GM12864 (cell line): ENCODE results near the gene AQP2.

Experiments used
- DNase-seq: peaks from one replicate; pipeline ENCODE4 v3.0.0-alpha.2; 2011; ENCODE audit warnings: low read depth
- H3K4me3 ChIP-seq: 2 replicates; pipeline ENCODE4 v1.5.1; 2011; ENCODE audit warnings: mild to moderate bottlenecking, low read depth, low read length, control low read depth
- CTCF ChIP-seq: IDR thresholded peaks from 2 replicates; pipeline ENCODE4 v1.5.1; 2011; ENCODE audit warnings: low read depth, mild to moderate bottlenecking, moderate library complexity, low read length, control low read depth, inconsistent platforms; ENCODE audit errors: missing control alignments

AQP2 gene

GRCh38 chr12:49965836-49966235, 15.3 kb downstream of the AQP2 start:
- H3K4me3 ChIP-seq: no peak overlapping the region
- TF ChIP-seq CTCF: no peak
- no peak for DNase-seq

GRCh38 chr12:49966511-49967041, 16.0 kb downstream of the AQP2 start:
- TF ChIP-seq CTCF: no peak
- H3K4me3 ChIP-seq: no peak overlapping the region
- DNase-seq: no peak

- peak overlapping the region; percentile 11 for H3K4me3 ChIP-seq
- peak; percentile 45 for DNase-seq
- peak; percentile 96 for TF ChIP-seq CTCF
Measured at GRCh38 chr12:49967042-49967776, 16.7 kb downstream of the AQP2 start.

GRCh38 chr12:49967777-49968250, 17.3 kb downstream of the AQP2 start:
- DNase-seq: no peak
- no peak for TF ChIP-seq CTCF
- H3K4me3 ChIP-seq: no peak overlapping the region

GRCh38 chr12:49968471-49968870, 17.9 kb downstream of the AQP2 start:
- no peak for TF ChIP-seq CTCF
- no peak for DNase-seq

GRCh38 chr12:49969027-49969426, 18.5 kb downstream of the AQP2 start:
- DNase-seq: no peak

More at GRCh38 chr12:49968471-49968870, 17.9 kb downstream of the AQP2 start:
- H3K4me3 ChIP-seq: no peak overlapping the region

More at GRCh38 chr12:49969027-49969426, 18.5 kb downstream of the AQP2 start:
- no peak overlapping the region for H3K4me3 ChIP-seq
- TF ChIP-seq CTCF: no peak
